ENCODE data around the gene CRYL1. TPM values are rescaled to one million over a fixed set of nuclear protein-coding genes. Genes with fewer than 3 reads are reported as not detected.

Gene CRYL1
- total RNA-seq (1 to 10 TPM; 7.2 to 7.8 TPM), polyA plus RNA-seq (36.1 TPM)

- peak within 1 kb of the TSS; percentile 88 to 96 (median 92) for H3K4me3 Mint-ChIP-seq
- H3K36me3 ChIP-seq (ENCODE audit: insufficient read depth, low read length), result no peaks in the 10 kb centered on the region
- peaks cover 12 to 28% (median 22%) of the 10 kb centered on the region in 3 donors for H3K4me1 Mint-ChIP-seq
- POLR2A ChIA-PET, result interaction anchor here (0.7 kb wide), 1 partner anchor 871 kb away, joined by 3 read pairs; no protein-coding TSS in a partner anchor
- peaks cover 0 to 2% (median 0%) of the 10 kb centered on the region in 3 donors for H3K36me3 Mint-ChIP-seq
- H3K4me1 ChIP-seq (ENCODE audit: insufficient read depth, low read length), result peaks cover 13% of the 10 kb centered on the region
- H3K27ac Mint-ChIP-seq, result peak within 1 kb of the TSS; percentile 77 to 97 (median 92)
- peak within 1 kb of the TSS; percentile 88 for H3K27ac ChIP-seq (ENCODE audit: low read depth, low read length)
- no peaks in the 10 kb centered on the region for H3K27me3 ChIP-seq (ENCODE audit: insufficient read depth, low read length, poor library complexity, severe bottlenecking)
- no peaks in the 10 kb centered on the region for H3K9me3 ChIP-seq (ENCODE audit: low read length)
- H3K4me3 ChIP-seq (ENCODE audit: low read length), result peak within 1 kb of the TSS; percentile 98
- CTCF ChIA-PET, result interaction anchor here (0.9 kb wide), 1 partner anchor 32 kb away, joined by 3 read pairs; no protein-coding TSS in a partner anchor
- DNase-seq, result peak; percentile 63 to 82 (median 68)
- H3K9me3 Mint-ChIP-seq, result no peaks in the 10 kb centered on the region
- peaks cover 3 to 8% of the 10 kb centered on the region in 2 donors for H3K27me3 Mint-ChIP-seq
Observed at GRCh38 chr13:20525601-20526544, at the start of gene CRYL1. CRYL1 (minus strand) TSS chr13:20525857; CDS start chr13:20525794, 63 bp downstream.

GRCh38 chr13:20573636-20574035, 48.0 kb upstream of the CRYL1 start:
- ChIA-PET POLR2A (no interaction called here), CTCF (no interaction called here)
- Mint-ChIP-seq H3K4me3 (no peak overlapping the region), H3K36me3 (peaks cover 21 to 34% (median 22%) of the 10 kb centered on the region in 3 donors), H3K27me3 (no peaks in the 10 kb centered on the region), H3K4me1 (peaks cover 2 to 4% (median 4%) of the 10 kb centered on the region in 3 donors), H3K27ac (no peak overlapping the region), H3K9me3 (peaks cover 0 to 2% (median 0%) of the 10 kb centered on the region in 5 donors)
- DNase-seq, result no peak
- Histone ChIP-seq H3K4me1 (ENCODE audit: insufficient read depth, low read length) (no peaks in the 10 kb centered on the region), H3K27ac (ENCODE audit: low read depth, low read length) (no peak overlapping the region), H3K27me3 (ENCODE audit: insufficient read depth, low read length, poor library complexity, severe bottlenecking) (no peaks in the 10 kb centered on the region), H3K9me3 (ENCODE audit: low read length) (no peaks in the 10 kb centered on the region), H3K4me3 (ENCODE audit: low read length) (no peak overlapping the region), H3K36me3 (ENCODE audit: insufficient read depth, low read length) (peaks cover 4% of the 10 kb centered on the region)

- Histone ChIP-seq H3K4me1 (ENCODE audit: insufficient read depth, low read length) (no peaks in the 10 kb centered on the region), H3K36me3 (ENCODE audit: insufficient read depth, low read length) (peaks cover 4% of the 10 kb centered on the region), H3K4me3 (ENCODE audit: low read length) (no peak overlapping the region), H3K27me3 (ENCODE audit: insufficient read depth, low read length, poor library complexity, severe bottlenecking) (no peaks in the 10 kb centered on the region), H3K9me3 (ENCODE audit: low read length) (no peaks in the 10 kb centered on the region), H3K27ac (ENCODE audit: low read depth, low read length) (no peak overlapping the region)
- H3K27ac Mint-ChIP-seq, result no peak overlapping the region
- peak overlapping the region in 1 of 7 donors; percentile 21 for H3K4me3 Mint-ChIP-seq
- H3K27me3 Mint-ChIP-seq, result no peaks in the 10 kb centered on the region
- POLR2A ChIA-PET, result no interaction called here
- H3K4me1 Mint-ChIP-seq, result peaks cover 3 to 6% (median 5%) of the 10 kb centered on the region in 3 donors
- H3K9me3 Mint-ChIP-seq, result peaks cover 0 to 2% (median 0%) of the 10 kb centered on the region in 5 donors
- H3K36me3 Mint-ChIP-seq, result peaks cover 19 to 31% (median 21%) of the 10 kb centered on the region in 3 donors
- CTCF ChIA-PET, result no interaction called here
- DNase-seq, result no peak
Observed at GRCh38 chr13:20573186-20573585, 47.5 kb upstream of the CRYL1 start.

- no peaks in the 10 kb centered on the region for H3K27me3 Mint-ChIP-seq
- no peak overlapping the region for H3K4me3 ChIP-seq (ENCODE audit: low read length)
- no peaks in the 10 kb centered on the region for H3K9me3 ChIP-seq (ENCODE audit: low read length)
- no peak overlapping the region for H3K27ac Mint-ChIP-seq
- POLR2A ChIA-PET, result no interaction called here
- H3K27ac ChIP-seq (ENCODE audit: low read depth, low read length), result no peak overlapping the region
- peaks cover 12 to 27% (median 17%) of the 10 kb centered on the region in 3 donors for H3K36me3 Mint-ChIP-seq
- CTCF ChIA-PET, result no interaction called here
- DNase-seq, result no peak
- peaks cover 12 to 16% (median 15%) of the 10 kb centered on the region in 3 donors for H3K4me1 Mint-ChIP-seq
- peaks cover 0 to 2% (median 0%) of the 10 kb centered on the region in 5 donors for H3K9me3 Mint-ChIP-seq
- H3K4me1 ChIP-seq (ENCODE audit: insufficient read depth, low read length), result peaks cover 8% of the 10 kb centered on the region
- peaks cover 4% of the 10 kb centered on the region for H3K36me3 ChIP-seq (ENCODE audit: insufficient read depth, low read length)
- no peak overlapping the region for H3K4me3 Mint-ChIP-seq
- no peaks in the 10 kb centered on the region for H3K27me3 ChIP-seq (ENCODE audit: insufficient read depth, low read length, poor library complexity, severe bottlenecking)
Observed at GRCh38 chr13:20571676-20572075, 46.0 kb upstream of the CRYL1 start.

GRCh38 chr13:20570517-20570916, 44.9 kb upstream of the CRYL1 start:
- ChIA-PET CTCF (no interaction called here), POLR2A (no interaction called here)
- Mint-ChIP-seq H3K9me3 (peaks cover 0 to 2% (median 0%) of the 10 kb centered on the region in 5 donors), H3K4me3 (no peak overlapping the region), H3K27me3 (no peaks in the 10 kb centered on the region), H3K36me3 (peaks cover 4 to 16% (median 8%) of the 10 kb centered on the region in 3 donors), H3K27ac (peak overlapping the region in 1 of 8 donors; percentile 56), H3K4me1 (peaks cover 16 to 21% (median 18%) of the 10 kb centered on the region in 3 donors)
- Histone ChIP-seq H3K4me3 (ENCODE audit: low read length) (no peak overlapping the region), H3K4me1 (ENCODE audit: insufficient read depth, low read length) (peaks cover 12% of the 10 kb centered on the region), H3K27ac (ENCODE audit: low read depth, low read length) (no peak overlapping the region), H3K9me3 (ENCODE audit: low read length) (no peaks in the 10 kb centered on the region), H3K27me3 (ENCODE audit: insufficient read depth, low read length, poor library complexity, severe bottlenecking) (no peaks in the 10 kb centered on the region), H3K36me3 (ENCODE audit: insufficient read depth, low read length) (peaks cover 4% of the 10 kb centered on the region)
- no peak for DNase-seq

GRCh38 chr13:20567881-20568528, 42.3 kb upstream of the CRYL1 start:
- ChIA-PET POLR2A (interaction anchor here (0.6 to 1.0 kb wide), 3 partner anchors 43 to 333 kb away, joined by 3 to 4 read pairs (median 3); partner anchors contain the start of gene IL17D), CTCF (interaction anchor here (0.9 kb wide), 1 partner anchor 136 kb away, joined by 3 read pairs; the partner anchor contains the start of gene IL17D)
- Mint-ChIP-seq H3K4me3 (peak overlapping the region; percentile 89 to 97 (median 92)), H3K36me3 (peaks cover 3 to 7% (median 4%) of the 10 kb centered on the region in 3 donors), H3K9me3 (peaks cover 0 to 4% (median 2%) of the 10 kb centered on the region in 5 donors), H3K27ac (peak overlapping the region; percentile 7 to 96 (median 90)), H3K27me3 (no peaks in the 10 kb centered on the region), H3K4me1 (peaks cover 16 to 21% (median 18%) of the 10 kb centered on the region in 3 donors)
- H3K4me3 ChIP-seq (ENCODE audit: low read length), result peak overlapping the region; percentile 78
- H3K36me3 ChIP-seq (ENCODE audit: insufficient read depth, low read length), result no peaks in the 10 kb centered on the region
- no peaks in the 10 kb centered on the region for H3K9me3 ChIP-seq (ENCODE audit: low read length)
- DNase-seq, result no peak
- no peaks in the 10 kb centered on the region for H3K27me3 ChIP-seq (ENCODE audit: insufficient read depth, low read length, poor library complexity, severe bottlenecking)
- peak overlapping the region; percentile 69 for H3K27ac ChIP-seq (ENCODE audit: low read depth, low read length)
- peaks cover 12% of the 10 kb centered on the region for H3K4me1 ChIP-seq (ENCODE audit: insufficient read depth, low read length)

GRCh38 chr13:20566898-20567874, 41.5 kb upstream of the CRYL1 start, which contains the start of gene IFT88:
IFT88 (plus strand) TSS chr13:20567157; CDS start chr13:20574386, 7,229 bp downstream.
- no peaks in the 10 kb centered on the region for H3K27me3 ChIP-seq (ENCODE audit: insufficient read depth, low read length, poor library complexity, severe bottlenecking)
- Mint-ChIP-seq H3K36me3 (peaks cover 3 to 7% (median 4%) of the 10 kb centered on the region in 3 donors), H3K9me3 (peaks cover 0 to 4% (median 2%) of the 10 kb centered on the region in 5 donors), H3K4me1 (peaks cover 16 to 21% (median 18%) of the 10 kb centered on the region in 3 donors), H3K4me3 (peak within 1 kb of the TSS; percentile 89 to 97 (median 92)), H3K27ac (peak within 1 kb of the TSS; percentile 89 to 98 (median 93)), H3K27me3 (no peaks in the 10 kb centered on the region)
- DNase-seq, result peak; percentile 71 to 85 (median 79)
- no peaks in the 10 kb centered on the region for H3K9me3 ChIP-seq (ENCODE audit: low read length)
- CTCF ChIA-PET, result no interaction called here
- peak within 1 kb of the TSS; percentile 78 for H3K4me3 ChIP-seq (ENCODE audit: low read length)
- H3K36me3 ChIP-seq (ENCODE audit: insufficient read depth, low read length), result no peaks in the 10 kb centered on the region
- H3K27ac ChIP-seq (ENCODE audit: low read depth, low read length), result peak within 1 kb of the TSS; percentile 69
- POLR2A ChIA-PET, result interaction anchor here (0.6 to 1.0 kb wide), 4 partner anchors 43 to 334 kb away, joined by 3 to 4 read pairs (median 3); partner anchors contain the start of gene IL17D
- peaks cover 12% of the 10 kb centered on the region for H3K4me1 ChIP-seq (ENCODE audit: insufficient read depth, low read length)

Measured in CD8-positive, alpha-beta memory T cell (primary cell).